H1 (cell line): Measurements from ENCODE around the gene ATP5F1E. TPM values are rescaled to one million over a fixed set of nuclear protein-coding genes. Genes with fewer than 3 reads are reported as not detected.

Source experiments
- CTCF ChIA-PET: fragments of 300-600 bp; sonication (Branson Sonifier 250); formaldehyde crosslinking; loops from one replicate; lab custom pipeline; 2021; ENCODE audit not compliant: partially characterized antibody; lab: Charles Lee
- POLR2A ChIA-PET: fragments of 300-600 bp; sonication (Branson Sonifier 250); formaldehyde crosslinking; loops from one replicate; lab custom pipeline; 2021; ENCODE audit warnings: inconsistent platforms; ENCODE audit not compliant: partially characterized antibody; lab: Charles Lee
- DNase-seq, 2 experiments: peaks; one replicate each; pipeline versions ENCODE4 v3.0.0 to v3.0.0-alpha.2; 2010 to 2022; ENCODE audit warnings: low spot score in 2 of 2, low read depth in 1 of 2, mixed read lengths in 1 of 2
- FAIRE-seq: peaks from 2 replicates; lab custom pipeline; 2011; peaks lifted over from hg19 to GRCh38; lab: Jason Lieb, UNC
- H2AFZ ChIP-seq: 2 replicates; pipeline ENCODE4 v1.8.1; 2012; ENCODE audit warnings: low read length, inconsistent platforms
- H2AK5ac ChIP-seq: 2 replicates; pipeline ENCODE4 v1.6.1; 2013; ENCODE audit warnings: low read depth, low read length
- H2BK120ac ChIP-seq: replicated peaks from 2 replicates; pipeline ENCODE3; 2013; ENCODE audit warnings: low read depth, low read length, inconsistent platforms
- H2BK12ac ChIP-seq: 2 replicates; pipeline ENCODE4 v1.6.1; 2013; ENCODE audit warnings: low read depth, low read length
- H2BK15ac ChIP-seq: 2 replicates; pipeline ENCODE4 v1.6.1; 2013; ENCODE audit warnings: low read length
- H2BK20ac ChIP-seq: 2 replicates; pipeline ENCODE4 v1.6.1; 2013; ENCODE audit warnings: low read length
- H2BK5ac ChIP-seq: 2 replicates; pipeline ENCODE4 v1.6.1; 2013; ENCODE audit warnings: low read depth, low read length
- H3K14ac ChIP-seq: 2 replicates; pipeline ENCODE4 v1.6.1; 2013; ENCODE audit warnings: inconsistent platforms; ENCODE audit not compliant: insufficient read length
- H3K18ac ChIP-seq: 2 replicates; pipeline ENCODE4 v1.6.1; 2013; ENCODE audit warnings: low read length; ENCODE audit errors: extremely low read depth
- H3K23ac ChIP-seq: 2 replicates; pipeline ENCODE4 v1.6.1; 2013; ENCODE audit warnings: inconsistent platforms; ENCODE audit not compliant: insufficient read length
- H3K23me2 ChIP-seq: 2 replicates; pipeline ENCODE4 v1.6.1; 2013; ENCODE audit warnings: low read depth, low read length
- H3K27ac ChIP-seq: 2 replicates; pipeline ENCODE4 v1.6.1; 2011; ENCODE audit warnings: low read depth, low read length, inconsistent platforms
- H3K27me3 ChIP-seq, 4 experiments: replicated peaks in 1 of 4; 1 replicate in 1 of 4; 2 replicates in 3 of 4; pipeline versions ENCODE4 v1.6.1 to v1.8.1; 2011 to 2013; ENCODE audit warnings: low read length in 3 of 4, mild to moderate bottlenecking in 3 of 4, inconsistent platforms in 2 of 4, mixed read lengths in 2 of 4, moderate library complexity in 1 of 4; ENCODE audit not compliant: control insufficient read depth in 3 of 4, insufficient read depth in 3 of 4; ENCODE audit errors: extremely low read depth in 1 of 4
- H3K36me3 ChIP-seq, 4 experiments: 2 replicates each; pipeline versions ENCODE4 v1.6.1 to v1.8.1; 2011 to 2013; ENCODE audit warnings: mild to moderate bottlenecking in 4 of 4, low read length in 3 of 4, moderate library complexity in 2 of 4, control low read depth in 1 of 4, inconsistent platforms in 1 of 4; ENCODE audit not compliant: insufficient read depth in 4 of 4, control insufficient read depth in 2 of 4
- H3K4ac ChIP-seq: replicated peaks from 2 replicates; pipeline ENCODE3; 2013; ENCODE audit warnings: low read length, low read depth, mixed read lengths, inconsistent platforms; ENCODE audit not compliant: insufficient read length
- H3K4me1 ChIP-seq, 4 experiments: replicated peaks in 1 of 4; 1 replicate in 1 of 4; 2 replicates in 3 of 4; pipeline versions ENCODE4 v1.6.1 to v1.8.1; 2011 to 2013; ENCODE audit warnings: low read length in 3 of 4, inconsistent platforms in 2 of 4, mixed read lengths in 1 of 4; ENCODE audit not compliant: insufficient read depth in 4 of 4, control insufficient read depth in 3 of 4
- H3K4me2 ChIP-seq, 2 experiments: 2 replicates each; pipeline versions ENCODE4 v1.6.1 to v1.8.1; 2011 to 2013; ENCODE audit warnings: low read depth in 2 of 2, low read length in 2 of 2, control low read depth in 1 of 2, inconsistent platforms in 1 of 2, mild to moderate bottlenecking in 1 of 2; ENCODE audit not compliant: insufficient read depth in 1 of 2
- H3K4me3 ChIP-seq, 4 experiments: fragments of 200-600, 300-600 bp in 1 of 4; sonication (generic), shearing (Covaris generic), sonication (Bioruptor Twin) in 1 of 4; 2 replicates each; pipeline versions ENCODE4 v1.5.1 to v1.8.1; 2011 to 2016; ENCODE audit warnings: low read length in 4 of 4, low read depth in 3 of 4, control low read depth in 2 of 4, inconsistent platforms in 2 of 4, mild to moderate bottlenecking in 2 of 4, mixed read lengths in 1 of 4, moderate library complexity in 1 of 4; ENCODE audit not compliant: insufficient read depth in 2 of 4; ENCODE audit errors: extremely low read depth in 1 of 4
- H3K56ac ChIP-seq: replicated peaks from 2 replicates; pipeline ENCODE3; 2013; ENCODE audit warnings: low read depth, mild to moderate bottlenecking, mixed read lengths, low read length, inconsistent platforms; ENCODE audit not compliant: insufficient read length
- H3K79me1 ChIP-seq: 2 replicates; pipeline ENCODE4 v1.6.1; 2013; ENCODE audit warnings: low read depth, low read length, control low read depth
- H3K79me2 ChIP-seq, 2 experiments: 2 replicates each; pipeline versions ENCODE4 v1.6.1 to v1.8.1; 2012 to 2013; ENCODE audit warnings: low read length in 2 of 2, mild to moderate bottlenecking in 2 of 2, inconsistent platforms in 1 of 2; ENCODE audit not compliant: insufficient read depth in 2 of 2, control insufficient read depth in 1 of 2
- H3K9ac ChIP-seq, 4 experiments: replicated peaks in 1 of 4; 1 replicate in 1 of 4; 2 replicates in 3 of 4; pipeline versions ENCODE4 v1.6.1 to v1.8.1; 2011 to 2013; ENCODE audit warnings: low read depth in 3 of 4, low read length in 3 of 4, control low read depth in 2 of 4, mild to moderate bottlenecking in 2 of 4, moderate library complexity in 2 of 4, inconsistent platforms in 1 of 4; ENCODE audit errors: extremely low read depth in 1 of 4
- H3K9me3 ChIP-seq, 2 experiments: 2 replicates each; pipeline versions ENCODE4 v1.6.1 to v1.8.1; 2012 to 2013; ENCODE audit warnings: mild to moderate bottlenecking in 2 of 2, moderate library complexity in 2 of 2, control low read depth in 1 of 2, inconsistent platforms in 1 of 2, low read depth in 1 of 2, low read length in 1 of 2, mixed read lengths in 1 of 2; ENCODE audit not compliant: insufficient read depth in 2 of 2
- H4K20me1 ChIP-seq, 2 experiments: replicated peaks in 1 of 2; 2 replicates each; pipeline versions ENCODE3 to v1.8.1; 2011 to 2013; ENCODE audit warnings: inconsistent platforms in 2 of 2, low read length in 2 of 2, mild to moderate bottlenecking in 1 of 2; ENCODE audit not compliant: insufficient read depth in 2 of 2, control insufficient read depth in 1 of 2
- H4K5ac ChIP-seq: 2 replicates; pipeline ENCODE4 v1.6.1; 2013; ENCODE audit warnings: low read length, low read depth, mixed read lengths, inconsistent platforms; ENCODE audit not compliant: insufficient read length
- H4K8ac ChIP-seq: 2 replicates; pipeline ENCODE4 v1.8.0; 2013; ENCODE audit warnings: mild to moderate bottlenecking, moderate library complexity, low read length, inconsistent platforms; ENCODE audit not compliant: insufficient read depth; ENCODE audit errors: extremely low read depth
- H4K91ac ChIP-seq: replicated peaks from 2 replicates; pipeline ENCODE3; 2013; ENCODE audit warnings: low read length, mixed read lengths, inconsistent platforms; ENCODE audit not compliant: insufficient read length
- CTCF ChIP-seq, 3 experiments: IDR thresholded peaks; 1 replicate in 2 of 3; 2 replicates in 1 of 3; pipeline versions ENCODE4 v1.5.1 to v1.6.1; 2011; ENCODE audit warnings: low read length in 3 of 3, mild to moderate bottlenecking in 3 of 3, inconsistent platforms in 2 of 3, low read depth in 1 of 3, moderate library complexity in 1 of 3; ENCODE audit not compliant: insufficient read depth in 1 of 3; ENCODE audit errors: control extremely low read depth in 1 of 3
- EZH2 ChIP-seq: fragments of 200-600 bp; sonication (generic); IDR thresholded peaks from 2 replicates; pipeline ENCODE4 v1.7.1; 2012; ENCODE audit warnings: low read depth, mild to moderate bottlenecking, moderate library complexity, low read length, inconsistent platforms; ENCODE audit not compliant: severe bottlenecking
- FOSL1 ChIP-seq: IDR thresholded peaks from 2 replicates; pipeline ENCODE4 v1.6.1; 2011; ENCODE audit warnings: mild to moderate bottlenecking, low read depth, low read length, moderate library complexity; ENCODE audit not compliant: insufficient read depth
- KDM4A ChIP-seq: IDR thresholded peaks from one replicate; pipeline ENCODE4 v1.7.1; 2012; ENCODE audit warnings: low read depth, mild to moderate bottlenecking, moderate library complexity, low read length, inconsistent platforms; ENCODE audit not compliant: severe bottlenecking
- ZNF274 ChIP-seq: IDR thresholded peaks from 2 replicates; pipeline ENCODE4 v1.7.0; 2012; ENCODE audit warnings: low read length, borderline replicate concordance; ENCODE audit errors: extremely low read depth
- WGBS, 2 experiments: shearing (Covaris generic) in 1 of 2; methylation state at CpG; one replicate each; pipeline versions ENCODE4 v1.1.6 to v1.1.7; 2013 to 2015; ENCODE audit warnings: low lambda C conversion rate in 2 of 2, mixed read lengths in 2 of 2, inconsistent platforms in 1 of 2, low coverage in 1 of 2, missing lambda C conversion rate in 1 of 2; ENCODE audit not compliant: insufficient replicate concordance in 2 of 2, insufficient coverage in 1 of 2, insufficient read length in 1 of 2; ENCODE audit errors: extremely low coverage in 1 of 2, missing lambda C conversion rate in 1 of 2; 5-methylcytosine and 5-hydroxymethylcytosine counted together
- polyA plus RNA-seq, 7 experiments: library from polyadenylated mRNA; depleted of rRNA in 3 of 7; stranded (reverse) in 5 of 7; unstranded in 2 of 7; fragments of >200 nt in 5 of 7; fragments of 200-250 nt in 2 of 7; gene quantifications; 1 replicate in 5 of 7; 2 replicates in 1 of 7; 4 replicates in 1 of 7; pipeline versions ENCODE4 v1.2.1 to v1.2.3, GENCODE V29; 2011 to 2013; ENCODE audit warnings: missing spikeins in 2 of 7, mixed read lengths in 2 of 7
- total RNA-seq: library from RNA; stranded (reverse); fragmentation: NEBNext Ultra II Directional; extraction: Animal tissue kit (Norgen Biotek cat#: 25700); gene quantifications from 2 replicates; pipeline ENCODE4 v1.2.1, GENCODE V29; 2021

The ATP5F1E gene
- total and polyA plus RNA-seq, 2 of the 8 experiments (the other 6 are each of a cell fraction or from before 2014, with no cell fraction given): 15.7 to 47.8 TPM

- WGBS, 2 experiments: 88% methylated on average over 3 of the region's 3 CpGs; no CpG with 5 or more reads in 1 of the 2 experiments
- POLR2A ChIA-PET: interaction anchor here (0.7 to 1.8 kb wide), 7 partner anchors 9 to 89 kb away, joined by 3 to 6 read pairs (median 3); partner anchors contain the start of gene ATP5F1E
These were observed 39.2 kb downstream of the ATP5F1E start for GRCh38 chr20:58992911-58993310.

More at GRCh38 chr20:58992911-58993310, 39.2 kb downstream of the ATP5F1E start:
- H3K79me1 ChIP-seq: no peaks in the 10 kb centered on the region
- H4K8ac ChIP-seq: no peak overlapping the region
- no peak overlapping the region for H2BK15ac ChIP-seq
- no peak overlapping the region for H2BK12ac ChIP-seq
- no peak overlapping the region for H3K23ac ChIP-seq
- H4K91ac ChIP-seq: no peak overlapping the region
- H3K4ac ChIP-seq: no peak overlapping the region
- no peaks in the 10 kb centered on the region for H3K79me2 ChIP-seq
- CTCF ChIA-PET: interaction anchor here (0.8 to 1.5 kb wide), 6 partner anchors 39 to 463 kb away, joined by 3 to 4 read pairs (median 3); partner anchors contain the start of gene ATP5F1E
- peaks cover 31 to 80% (median 65%) of the 10 kb centered on the region in 4 experiments for H3K36me3 ChIP-seq
- FAIRE-seq (no peak), DNase-seq (no peak)
- no peak overlapping the region for H3K56ac ChIP-seq
- H2BK20ac ChIP-seq: no peak overlapping the region
- no peak overlapping the region for H2BK5ac ChIP-seq
- no peak overlapping the region for H3K18ac ChIP-seq
- no peak overlapping the region for H2AFZ ChIP-seq
- H3K14ac ChIP-seq: no peak overlapping the region
- no peak overlapping the region for H4K5ac ChIP-seq
- no peak overlapping the region for H3K9ac ChIP-seq
- no peaks in the 10 kb centered on the region for H3K27me3 ChIP-seq
- H3K27ac ChIP-seq: no peak overlapping the region
- no peaks in the 10 kb centered on the region for H3K4me1 ChIP-seq
- H3K9me3 ChIP-seq: no peaks in the 10 kb centered on the region
- H2AK5ac ChIP-seq: no peak overlapping the region
- no peak overlapping the region for H3K4me2 ChIP-seq
- H3K23me2 ChIP-seq: no peaks in the 10 kb centered on the region
- no peak overlapping the region for H3K4me3 ChIP-seq
- no peak for TF ChIP-seq EZH2
- TF ChIP-seq KDM4A: no peak
- TF ChIP-seq CTCF (IDR thresholded peaks at IDR 0.05; ENCODE audit: control extremely low read depth in 1 of 3, insufficient read depth in 1 of 3, low read depth in 1 of 3, low read length in 3 of 3): no peak
- no peak for TF ChIP-seq FOSL1
- TF ChIP-seq ZNF274: no peak
- no peak overlapping the region for H2BK120ac ChIP-seq
- H4K20me1 ChIP-seq: peaks cover 0 to 9% of the 10 kb centered on the region in 2 experiments
